ENCODE data around the gene CYP51A1.
"Not testable (repeated sequence)": the region's sequence is repeated elsewhere in the genome, so short reads cannot be mapped to it uniquely, and the experiment has no call there.

The CYP51A1 gene

GRCh38 chr7:92137557-92137956, 3.3 kb upstream of the CYP51A1 start:
- no peaks in the 10 kb centered on the region for H3K27me3 Mint-ChIP-seq

GRCh38 chr7:92135052-92135889, 994 bp upstream of the CYP51A1 start:
- DNase-seq (peak; percentile 12), ATAC-seq (no peak)
- Mint-ChIP-seq H3K27ac (peak overlapping the region; percentile 98), H3K4me3 (peak overlapping the region; percentile 93), H3K27me3 (no peaks in the 10 kb centered on the region), H3K4me1 (peaks cover 28% of the 10 kb centered on the region), H3K36me3 (ENCODE audit: low read depth) (peaks cover 15% of the 10 kb centered on the region), H3K9me3 (no peaks in the 10 kb centered on the region)

More at GRCh38 chr7:92137557-92137956, 3.3 kb upstream of the CYP51A1 start:
- Mint-ChIP-seq H3K4me1 (peaks cover 22% of the 10 kb centered on the region), H3K4me3 (no peak overlapping the region), H3K9me3 (no peaks in the 10 kb centered on the region), H3K36me3 (ENCODE audit: low read depth) (peaks cover 5% of the 10 kb centered on the region), H3K27ac (no peak overlapping the region)
- ATAC-seq (no peak), DNase-seq (no peak)

GRCh38 chr7:92133737-92134270, 473 bp downstream of the CYP51A1 start:
- H3K36me3 Mint-ChIP-seq (ENCODE audit: low read depth), result peaks cover 19% of the 10 kb centered on the region
- ATAC-seq (peak; percentile 24), DNase-seq (peak; percentile 68)
- H3K4me3 Mint-ChIP-seq, result peak overlapping the region; percentile 93
- H3K4me1 Mint-ChIP-seq, result peaks cover 28% of the 10 kb centered on the region
- H3K27ac Mint-ChIP-seq, result peak overlapping the region; percentile 98
- no peaks in the 10 kb centered on the region for H3K9me3 Mint-ChIP-seq
- no peaks in the 10 kb centered on the region for H3K27me3 Mint-ChIP-seq

DNA sequence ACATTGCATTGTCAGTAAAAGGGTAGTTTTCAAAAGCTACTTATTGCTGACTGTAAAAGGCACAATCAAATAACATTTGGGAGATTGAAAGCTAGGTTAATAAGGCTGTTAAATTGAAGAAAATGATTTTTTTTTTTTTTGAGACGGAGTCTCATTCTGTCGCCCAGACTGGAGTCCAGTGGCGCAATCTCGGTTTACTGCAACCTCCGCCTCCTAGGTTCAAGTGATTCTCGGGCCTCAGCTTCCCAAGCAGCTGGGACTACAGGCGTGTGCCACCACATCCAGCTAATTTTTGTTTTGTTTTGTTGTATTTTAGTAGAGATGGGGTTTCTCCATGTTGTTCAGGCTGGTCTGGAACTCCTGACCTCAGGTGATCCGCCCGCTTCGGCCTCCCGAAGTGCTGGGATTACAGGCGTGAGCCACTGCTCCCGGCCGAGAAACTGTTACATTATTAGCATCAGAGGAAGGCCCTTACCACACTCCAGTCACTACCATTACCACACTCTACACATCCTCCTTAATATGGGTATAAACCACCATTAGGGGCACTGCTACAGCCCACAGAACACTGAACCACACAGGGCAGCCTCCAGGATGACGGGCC, 1.0 kb downstream of the CYP51A1 start:
- Mint-ChIP-seq H3K27me3 (no peaks in the 10 kb centered on the region), H3K4me1 (peaks cover 28% of the 10 kb centered on the region), H3K9me3 (no peaks in the 10 kb centered on the region), H3K27ac (peak overlapping the region; percentile 98), H3K36me3 (ENCODE audit: low read depth) (peaks cover 22% of the 10 kb centered on the region), H3K4me3 (peak overlapping the region; percentile 93)
- DNase-seq, result no peak
- peak; percentile 11 for ATAC-seq

DNA sequence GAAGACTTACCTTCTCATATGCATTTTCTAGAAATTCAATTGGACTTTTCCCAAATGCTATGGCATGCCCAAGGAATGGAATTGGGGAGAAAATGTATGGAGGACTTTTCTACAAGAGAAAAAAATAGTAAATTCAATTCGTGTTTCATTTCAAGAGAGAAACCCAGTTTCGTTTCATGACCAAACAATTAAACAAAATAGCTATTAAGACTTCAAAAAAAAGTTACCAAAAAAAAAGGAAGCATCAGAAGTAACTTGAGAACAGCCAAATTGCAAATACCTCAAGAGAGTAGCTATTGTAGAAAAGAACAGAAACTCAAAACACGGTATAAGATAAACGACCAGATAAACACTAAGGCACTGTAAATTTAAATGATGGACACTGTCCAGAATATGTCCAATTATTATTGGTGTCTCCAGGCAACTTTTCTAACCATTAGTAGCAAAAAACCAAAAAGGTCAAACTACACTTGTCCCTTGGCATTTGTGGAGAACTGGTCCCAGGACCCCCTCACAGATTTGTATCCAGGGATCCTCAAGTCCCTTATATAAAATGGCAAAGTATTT, 2.4 kb downstream of the CYP51A1 start:
- no peaks in the 10 kb centered on the region for H3K9me3 Mint-ChIP-seq
- no peak overlapping the region for H3K4me3 Mint-ChIP-seq
- DNase-seq, result no peak
- ATAC-seq, result no peak
- H3K4me1 Mint-ChIP-seq, result peaks cover 28% of the 10 kb centered on the region
- no peaks in the 10 kb centered on the region for H3K27me3 Mint-ChIP-seq
- peaks cover 28% of the 10 kb centered on the region for H3K36me3 Mint-ChIP-seq (ENCODE audit: low read depth)
- no peak overlapping the region for H3K27ac Mint-ChIP-seq

DNA sequence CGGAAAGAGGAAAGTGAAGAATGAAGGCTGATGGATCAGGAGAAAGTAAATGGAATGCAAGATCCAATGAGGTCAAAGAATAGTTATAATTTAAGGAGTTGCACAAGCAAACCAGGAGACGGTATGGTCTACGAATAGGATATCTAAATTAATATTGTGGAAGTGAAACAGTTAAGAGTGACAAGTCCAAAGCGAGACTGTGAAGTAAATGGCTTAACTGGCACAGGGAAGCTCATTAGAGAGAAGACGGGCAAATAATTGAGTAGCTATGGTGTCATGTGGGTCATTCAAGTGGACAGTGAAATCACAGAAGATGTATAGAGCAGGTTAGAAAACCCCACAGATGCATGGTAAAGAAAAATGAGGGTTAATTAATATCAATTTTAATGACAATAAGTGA, 3.2 kb downstream of the CYP51A1 start:
- Mint-ChIP-seq H3K9me3 (no peaks in the 10 kb centered on the region), H3K27ac (no peak overlapping the region), H3K4me1 (peaks cover 28% of the 10 kb centered on the region), H3K4me3 (no peak overlapping the region), H3K27me3 (no peaks in the 10 kb centered on the region), H3K36me3 (ENCODE audit: low read depth) (peaks cover 34% of the 10 kb centered on the region)
- no peak for DNase-seq
- ATAC-seq, result no peak

GRCh38 chr7:92121681-92122080, 12.6 kb downstream of the CYP51A1 start:
- no peak for ATAC-seq
- no peak overlapping the region for H3K4me3 Mint-ChIP-seq

GRCh38 chr7:92119213-92119759, 15.0 kb downstream of the CYP51A1 start:
- Mint-ChIP-seq H3K36me3 (ENCODE audit: low read depth) (peaks cover 69% of the 10 kb centered on the region), H3K4me3 (no peak overlapping the region), H3K4me1 (no peaks in the 10 kb centered on the region), H3K27ac (no peak overlapping the region), H3K27me3 (no peaks in the 10 kb centered on the region), H3K9me3 (no peaks in the 10 kb centered on the region)
- no peak for DNase-seq
- no peak for ATAC-seq

More at GRCh38 chr7:92121681-92122080, 12.6 kb downstream of the CYP51A1 start:
- H3K27ac Mint-ChIP-seq, result no peak overlapping the region
- H3K4me1 Mint-ChIP-seq, result no peaks in the 10 kb centered on the region
- no peaks in the 10 kb centered on the region for H3K9me3 Mint-ChIP-seq
- DNase-seq, result no peak
- H3K36me3 Mint-ChIP-seq (ENCODE audit: low read depth), result peaks cover 63% of the 10 kb centered on the region
- no peaks in the 10 kb centered on the region for H3K27me3 Mint-ChIP-seq

GRCh38 chr7:92116949-92117348, 17.3 kb downstream of the CYP51A1 start:
- no peak overlapping the region for H3K27ac Mint-ChIP-seq
- H3K36me3 Mint-ChIP-seq (ENCODE audit: low read depth), result peaks cover 58% of the 10 kb centered on the region
- ATAC-seq, result no peak
- H3K4me1 Mint-ChIP-seq, result no peaks in the 10 kb centered on the region
- no peak for DNase-seq
- H3K9me3 Mint-ChIP-seq, result no peaks in the 10 kb centered on the region
- no peaks in the 10 kb centered on the region for H3K27me3 Mint-ChIP-seq
- H3K4me3 Mint-ChIP-seq, result no peak overlapping the region

GRCh38 chr7:92115821-92116220, 18.5 kb downstream of the CYP51A1 start:
- no peak for ATAC-seq
- Mint-ChIP-seq H3K4me1 (no peaks in the 10 kb centered on the region), H3K4me3 (no peak overlapping the region), H3K27me3 (no peaks in the 10 kb centered on the region), H3K27ac (no peak overlapping the region), H3K9me3 (no peaks in the 10 kb centered on the region), H3K36me3 (ENCODE audit: low read depth) (peaks cover 49% of the 10 kb centered on the region)
- no peak for DNase-seq

DNA sequence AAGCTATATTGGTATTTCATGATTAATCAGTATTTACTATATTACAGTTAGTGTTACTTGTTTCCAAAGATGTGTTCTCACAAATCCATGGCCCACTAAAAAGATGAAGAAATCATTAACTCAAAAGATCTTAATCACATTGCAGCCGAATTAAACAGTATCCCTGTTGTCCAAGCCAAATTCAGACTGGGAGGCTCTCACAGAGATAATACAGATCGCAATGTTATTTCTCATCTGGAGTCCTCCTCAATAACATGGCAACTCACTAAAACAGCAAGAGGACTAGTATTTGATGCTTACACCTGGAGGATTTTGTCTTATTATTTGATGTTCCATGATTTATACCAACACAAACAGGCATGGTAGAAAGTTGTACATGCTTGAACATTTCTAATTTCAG, 23.4 kb downstream of the CYP51A1 start:
- no peak for DNase-seq
- Mint-ChIP-seq H3K36me3 (ENCODE audit: low read depth) (peaks cover 33% of the 10 kb centered on the region), H3K4me1 (no peaks in the 10 kb centered on the region), H3K9me3 (no peaks in the 10 kb centered on the region), H3K27ac (no peak overlapping the region), H3K27me3 (no peaks in the 10 kb centered on the region), H3K4me3 (no peak overlapping the region)
- ATAC-seq, result no peak

- DNase-seq (no peak), ATAC-seq (no peak)
- Mint-ChIP-seq H3K9me3 (no peaks in the 10 kb centered on the region), H3K27me3 (no peaks in the 10 kb centered on the region), H3K4me3 (no peak overlapping the region), H3K27ac (no peak overlapping the region), H3K36me3 (ENCODE audit: low read depth) (peaks cover 25% of the 10 kb centered on the region), H3K4me1 (no peaks in the 10 kb centered on the region)
These were observed 25.5 kb downstream of the CYP51A1 start for GRCh38 chr7:92108821-92109220.

DNA sequence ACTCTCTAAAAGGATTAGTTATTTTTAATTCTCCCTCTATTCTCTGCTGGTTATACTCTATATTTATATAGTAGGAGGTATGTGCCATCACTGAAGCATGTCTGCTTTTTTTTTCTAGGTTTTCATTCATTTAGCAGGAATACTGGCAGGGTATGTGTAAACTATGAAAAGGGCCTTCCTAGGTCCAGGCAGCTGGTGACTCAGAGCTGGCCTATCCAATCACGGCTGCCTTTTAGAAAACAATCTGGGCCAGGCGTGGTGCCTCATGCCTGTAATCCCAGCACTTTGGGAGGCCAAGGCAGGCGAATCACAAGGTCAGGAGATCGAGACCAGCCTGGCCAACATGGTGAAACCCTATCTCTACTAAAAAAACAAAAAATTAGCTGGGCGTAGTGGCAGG, 31.4 kb downstream of the CYP51A1 start:
- not testable (repeated sequence) for H3K9me3 Mint-ChIP-seq

DNA sequence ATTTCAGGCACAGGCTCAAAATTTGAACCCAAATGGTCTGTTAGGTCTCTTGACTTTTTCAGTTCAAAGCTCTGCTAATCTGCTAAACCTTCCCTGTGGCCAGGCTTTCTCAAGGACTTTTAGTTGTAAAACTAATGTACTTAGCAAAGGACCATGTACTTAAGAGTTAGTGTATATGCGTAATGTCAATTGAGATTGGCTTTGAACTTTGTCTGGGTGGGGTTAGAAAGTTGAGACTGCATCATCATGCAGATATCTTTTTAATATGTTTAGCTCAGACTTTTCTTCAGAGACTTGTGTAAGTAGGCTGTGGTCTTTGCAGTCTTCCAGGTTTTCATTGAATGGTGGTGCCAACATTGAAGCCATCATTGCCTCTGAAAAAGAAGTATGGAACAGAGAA, 33.7 kb downstream of the CYP51A1 start:
- DNase-seq, result no peak
- Mint-ChIP-seq H3K27me3 (no peaks in the 10 kb centered on the region), H3K9me3 (no peaks in the 10 kb centered on the region), H3K36me3 (ENCODE audit: low read depth) (peaks cover 41% of the 10 kb centered on the region), H3K4me3 (no peak overlapping the region), H3K27ac (no peak overlapping the region), H3K4me1 (no peaks in the 10 kb centered on the region)
- ATAC-seq, result no peak

More for the DNA sequence above, 31.4 kb downstream of the CYP51A1 start:
- not testable (repeated sequence) for H3K27me3 Mint-ChIP-seq, H3K27ac Mint-ChIP-seq, DNase-seq, H3K4me3 Mint-ChIP-seq, ATAC-seq, H3K4me1 Mint-ChIP-seq
- H3K36me3 Mint-ChIP-seq (ENCODE audit: low read depth), result peaks cover 32% of the 10 kb centered on the region

Measured in activated naive CD8-positive, alpha-beta T cell treated with anti-CD3 and anti-CD28 coated beads, Interleukin-2, amount 50 U/mL, for 24 hours (primary cell).